ENCODE measurements around the gene KNOP1. TPM values are rescaled to one million over a fixed set of nuclear protein-coding genes. Genes with fewer than 3 reads are reported as not detected.
"Not testable (repeated sequence)": the region's sequence is repeated elsewhere in the genome, so short reads cannot be mapped to it uniquely, and the experiment has no call there.

KNOP1 gene
- total RNA-seq, 1 donor from 2014 or later = 77.9 TPM

- DNase-seq (ENCODE audit: low read depth, low spot score) = no peak
- H3K4me3 Mint-ChIP-seq = no peak overlapping the region
- TF ChIP-seq CTCF (conservative IDR thresholded peaks at IDR 0.05) = no peak
- H3K27me3 Mint-ChIP-seq (ENCODE audit: low read depth) = no peaks in the 10 kb centered on the region
- no peak overlapping the region for H3K27ac Mint-ChIP-seq (ENCODE audit: unreplicated experiment)
- H3K4me1 Mint-ChIP-seq = peaks cover 20% of the 10 kb centered on the region
- H3K9me3 Mint-ChIP-seq = peaks cover 10% of the 10 kb centered on the region
- peaks cover 30% of the 10 kb centered on the region for H3K36me3 Mint-ChIP-seq (ENCODE audit: low read depth)
Observed at GRCh38 chr16:19685176-19685575, 32.9 kb downstream of the KNOP1 start.

- Mint-ChIP-seq H3K27me3 (ENCODE audit: low read depth) (no peaks in the 10 kb centered on the region), H3K36me3 (ENCODE audit: low read depth) (peaks cover 30% of the 10 kb centered on the region), H3K9me3 (peaks cover 10% of the 10 kb centered on the region), H3K27ac (ENCODE audit: unreplicated experiment) (no peak overlapping the region), H3K4me1 (peaks cover 20% of the 10 kb centered on the region), H3K4me3 (no peak overlapping the region)
- DNase-seq (ENCODE audit: low read depth, low spot score) = no peak
- no peak for TF ChIP-seq CTCF (conservative IDR thresholded peaks at IDR 0.05)
Observed at GRCh38 chr16:19683453-19684236, 34.4 kb downstream of the KNOP1 start.

GRCh38 chr16:19681637-19682036 lies 36.4 kb downstream of the KNOP1 start:
- H3K36me3 Mint-ChIP-seq (ENCODE audit: low read depth) = peaks cover 34% of the 10 kb centered on the region
- no peak for TF ChIP-seq CTCF (conservative IDR thresholded peaks at IDR 0.05)
- peaks cover 10% of the 10 kb centered on the region for H3K4me1 Mint-ChIP-seq
- H3K9me3 Mint-ChIP-seq = peaks cover 10% of the 10 kb centered on the region
- no peak overlapping the region for H3K4me3 Mint-ChIP-seq
- H3K27ac Mint-ChIP-seq (ENCODE audit: unreplicated experiment) = no peak overlapping the region
- no peak for DNase-seq (ENCODE audit: low read depth, low spot score)
- H3K27me3 Mint-ChIP-seq (ENCODE audit: low read depth) = no peaks in the 10 kb centered on the region

- no peak for TF ChIP-seq CTCF (conservative IDR thresholded peaks at IDR 0.05)
- DNase-seq (ENCODE audit: low read depth, low spot score) = no peak
- H3K36me3 Mint-ChIP-seq (ENCODE audit: low read depth) = peaks cover 31% of the 10 kb centered on the region
- H3K4me1 Mint-ChIP-seq = peaks cover 4% of the 10 kb centered on the region
- no peaks in the 10 kb centered on the region for H3K27me3 Mint-ChIP-seq (ENCODE audit: low read depth)
- H3K9me3 Mint-ChIP-seq = peaks cover 10% of the 10 kb centered on the region
- no peak overlapping the region for H3K4me3 Mint-ChIP-seq
- no peak overlapping the region for H3K27ac Mint-ChIP-seq (ENCODE audit: unreplicated experiment)
Observed at GRCh38 chr16:19680881-19681340, 37.1 kb downstream of the KNOP1 start.

GRCh38 chr16:19679281-19679680 lies 38.7 kb downstream of the KNOP1 start:
- Mint-ChIP-seq H3K27ac (ENCODE audit: unreplicated experiment) (peak overlapping the region; percentile 2), H3K36me3 (ENCODE audit: low read depth) (peaks cover 23% of the 10 kb centered on the region)
- H3K27me3 Mint-ChIP-seq (ENCODE audit: low read depth); H3K4me1 Mint-ChIP-seq; H3K9me3 Mint-ChIP-seq; H3K4me3 Mint-ChIP-seq; DNase-seq (ENCODE audit: low read depth, low spot score): not testable (repeated sequence)

GRCh38 chr16:19678804-19679203 lies 39.2 kb downstream of the KNOP1 start:
- no peaks in the 10 kb centered on the region for H3K4me1 Mint-ChIP-seq
- no peaks in the 10 kb centered on the region for H3K27me3 Mint-ChIP-seq (ENCODE audit: low read depth)
- no peak for DNase-seq (ENCODE audit: low read depth, low spot score)
- H3K4me3 Mint-ChIP-seq = no peak overlapping the region
- H3K9me3 Mint-ChIP-seq = peaks cover 4% of the 10 kb centered on the region
- TF ChIP-seq CTCF (conservative IDR thresholded peaks at IDR 0.05) = no peak
- no peak overlapping the region for H3K27ac Mint-ChIP-seq (ENCODE audit: unreplicated experiment)
- peaks cover 21% of the 10 kb centered on the region for H3K36me3 Mint-ChIP-seq (ENCODE audit: low read depth)

Data from neural crest cell (in vitro differentiated cells).